DND-41 (cell line): Measurements from ENCODE around the gene CPE.

ENCODE experiments used
- EZH2 ChIP-seq: IDR thresholded peaks from 3 replicates; pipeline ENCODE4 v1.6.1; 2012; ENCODE audit warnings: borderline replicate concordance, low read depth, mild to moderate bottlenecking, moderate library complexity, low read length, inconsistent platforms; ENCODE audit not compliant: severe bottlenecking
- TF ChIP-seq, protein P1 (sequence below): IDR thresholded peaks from 2 replicates; pipeline ENCODE4 v1.5.1; 2012; ENCODE audit warnings: borderline replicate concordance, low read length, moderate library complexity, mild to moderate bottlenecking; ENCODE audit not compliant: poor library complexity, severe bottlenecking; ENCODE audit errors: extremely low read depth

GRCh38 chr4:165425629-165426028, 46.8 kb downstream of the CPE start:
- TF ChIP-seq, protein P1, sequence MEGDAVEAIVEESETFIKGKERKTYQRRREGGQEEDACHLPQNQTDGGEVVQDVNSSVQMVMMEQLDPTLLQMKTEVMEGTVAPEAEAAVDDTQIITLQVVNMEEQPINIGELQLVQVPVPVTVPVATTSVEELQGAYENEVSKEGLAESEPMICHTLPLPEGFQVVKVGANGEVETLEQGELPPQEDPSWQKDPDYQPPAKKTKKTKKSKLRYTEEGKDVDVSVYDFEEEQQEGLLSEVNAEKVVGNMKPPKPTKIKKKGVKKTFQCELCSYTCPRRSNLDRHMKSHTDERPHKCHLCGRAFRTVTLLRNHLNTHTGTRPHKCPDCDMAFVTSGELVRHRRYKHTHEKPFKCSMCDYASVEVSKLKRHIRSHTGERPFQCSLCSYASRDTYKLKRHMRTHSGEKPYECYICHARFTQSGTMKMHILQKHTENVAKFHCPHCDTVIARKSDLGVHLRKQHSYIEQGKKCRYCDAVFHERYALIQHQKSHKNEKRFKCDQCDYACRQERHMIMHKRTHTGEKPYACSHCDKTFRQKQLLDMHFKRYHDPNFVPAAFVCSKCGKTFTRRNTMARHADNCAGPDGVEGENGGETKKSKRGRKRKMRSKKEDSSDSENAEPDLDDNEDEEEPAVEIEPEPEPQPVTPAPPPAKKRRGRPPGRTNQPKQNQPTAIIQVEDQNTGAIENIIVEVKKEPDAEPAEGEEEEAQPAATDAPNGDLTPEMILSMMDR: no peak
- TF ChIP-seq EZH2: no peak
